ENCODE measurements around the gene PHACTR3. TPM values are rescaled to one million over a fixed set of nuclear protein-coding genes. Genes with fewer than 3 reads are reported as not detected.

Gene PHACTR3
- total and polyA plus RNA-seq, 2 of the 8 experiments (the other 6 are each of a cell fraction or from before 2014, with no cell fraction given) = 0.05 to 0.13 TPM

GRCh38 chr20:59752704-59753460 is 148.5 kb downstream of the PHACTR3 start:
- no peaks in the 10 kb centered on the region for H3K79me1 ChIP-seq (ENCODE audit: low read depth, low read length)
- TF ChIP-seq CBX5 (IDR thresholded peaks at IDR 0.05; ENCODE audit: low read depth, low read length) = no peak
- TF ChIP-seq RXRA (IDR thresholded peaks at IDR 0.05; ENCODE audit: insufficient read depth, low read depth, low read length) = no peak
- no peak for TF ChIP-seq RFX5 (IDR thresholded peaks at IDR 0.05; ENCODE audit: borderline replicate concordance, low read depth, low read length)
- no peak for TF ChIP-seq POLR2A (IDR thresholded peaks at IDR 0.05; ENCODE audit: control extremely low read depth in 1 of 2, low read depth in 2 of 2, low read length in 2 of 2)
- TF ChIP-seq EZH2 (IDR thresholded peaks at IDR 0.05; ENCODE audit: low read depth, low read length, severe bottlenecking) = no peak
- WGBS, 2 experiments (ENCODE audit: extremely low coverage in 1 of 2, insufficient coverage in 1 of 2, insufficient read length in 1 of 2, insufficient replicate concordance in 2 of 2, low coverage in 1 of 2, low lambda C conversion rate in 2 of 2, missing lambda C conversion rate in 1 of 2) = 89% methylated on average over 20 of the region's 20 CpGs; no CpG with 5 or more reads in 1 of the 2 experiments
- no peaks in the 10 kb centered on the region; a peak in 1 of 7 replicates for H3K27me3 ChIP-seq (replicated peaks in 1 of 4; ENCODE audit: control insufficient read depth in 3 of 4, extremely low read depth in 1 of 4, insufficient read depth in 3 of 4, low read length in 3 of 4)
- H3K36me3 ChIP-seq (ENCODE audit: control insufficient read depth in 2 of 4, insufficient read depth in 4 of 4, low read length in 3 of 4) = no peaks in the 10 kb centered on the region
- no peaks in the 10 kb centered on the region for H3K4me1 ChIP-seq (replicated peaks in 1 of 4; ENCODE audit: control insufficient read depth in 3 of 4, insufficient read depth in 4 of 4, low read length in 3 of 4)
- H4K20me1 ChIP-seq (replicated peaks in 1 of 2; ENCODE audit: control insufficient read depth in 1 of 2, insufficient read depth in 2 of 2, low read length in 2 of 2) = no peaks in the 10 kb centered on the region
- no peak overlapping the region for H2AK5ac ChIP-seq (ENCODE audit: low read depth, low read length)
- no peak overlapping the region for H3K23ac ChIP-seq (ENCODE audit: insufficient read length)
- H3K56ac ChIP-seq (replicated peaks; ENCODE audit: insufficient read length, low read depth, low read length) = no peak overlapping the region
- H3K27ac ChIP-seq (ENCODE audit: low read depth, low read length) = no peak overlapping the region
- H4K91ac ChIP-seq (replicated peaks; ENCODE audit: insufficient read length, low read length) = no peak overlapping the region
- H2BK12ac ChIP-seq (ENCODE audit: low read depth, low read length) = no peak overlapping the region
- no peak overlapping the region for H3K4me3 ChIP-seq (ENCODE audit: extremely low read depth in 1 of 4, insufficient read depth in 2 of 4, low read depth in 3 of 4, low read length in 4 of 4)
- H4K5ac ChIP-seq (ENCODE audit: insufficient read length, low read depth, low read length) = no peak overlapping the region
- FAIRE-seq (no peak), DNase-seq (ENCODE audit: low read depth in 1 of 2, low spot score in 2 of 2) (no peak)
- POLR2A ChIA-PET (ENCODE audit: partially characterized antibody) = no interaction called here
- H3K14ac ChIP-seq (ENCODE audit: insufficient read length) = no peak overlapping the region
- H2AFZ ChIP-seq (ENCODE audit: low read length) = no peak overlapping the region
- no peak overlapping the region for H3K18ac ChIP-seq (ENCODE audit: extremely low read depth, low read length)
- H3K23me2 ChIP-seq (ENCODE audit: low read depth, low read length) = no peaks in the 10 kb centered on the region
- no peaks in the 10 kb centered on the region for H3K79me2 ChIP-seq (ENCODE audit: control insufficient read depth in 1 of 2, insufficient read depth in 2 of 2, low read length in 2 of 2)
- H4K8ac ChIP-seq (ENCODE audit: extremely low read depth, insufficient read depth, low read length) = no peak overlapping the region
- no peak overlapping the region for H3K4me2 ChIP-seq (ENCODE audit: insufficient read depth in 1 of 2, low read depth in 2 of 2, low read length in 2 of 2)
- H2BK20ac ChIP-seq (ENCODE audit: low read length) = no peak overlapping the region
- H2BK120ac ChIP-seq (replicated peaks; ENCODE audit: low read depth, low read length) = no peak overlapping the region
- no peak overlapping the region for H3K9ac ChIP-seq (replicated peaks in 1 of 4; ENCODE audit: extremely low read depth in 1 of 4, low read depth in 3 of 4, low read length in 3 of 4)
- H3K9me3 ChIP-seq (ENCODE audit: insufficient read depth in 2 of 2, low read depth in 1 of 2, low read length in 1 of 2) = peaks cover 78 to 94% of the 10 kb centered on the region in 2 experiments
- CTCF ChIA-PET (ENCODE audit: partially characterized antibody) = interaction anchor here (0.9 kb wide), 1 partner anchor 12 kb away, joined by 3 read pairs; no protein-coding TSS in a partner anchor
- no peak overlapping the region for H3K4ac ChIP-seq (replicated peaks; ENCODE audit: insufficient read length, low read depth, low read length)
- H2BK5ac ChIP-seq (ENCODE audit: low read depth, low read length) = no peak overlapping the region
- H2BK15ac ChIP-seq (ENCODE audit: low read length) = no peak overlapping the region
